Body of pancreas (tissue), 4 donors: ENCODE results near the gene HLA-B. TPM values are rescaled to one million over a fixed set of nuclear protein-coding genes. Genes with fewer than 3 reads are reported as not detected.

ENCODE experiments used
- ATAC-seq: fragments of 150-250 bp; one replicate; pipeline ENCODE4 v1.9.1; 2016
- DNase-seq, 4 donors: peaks; one replicate each; pipeline ENCODE4 v3.0.0-alpha.2; 2019
- H3K27ac ChIP-seq, 4 donors: fragments of 200-600 bp; sonication (generic); 1 replicate in 3 of 4; 2 replicates in 1 of 4; pipeline versions ENCODE4 v1.5.1 to v1.6.1; 2016 to 2019; ENCODE audit warnings: mild to moderate bottlenecking in 1 of 4, mixed read lengths in 1 of 4, moderate library complexity in 1 of 4
- H3K27me3 ChIP-seq, 2 donors: fragments of 200-600 bp; sonication (generic); one replicate each; pipeline ENCODE4 v1.6.0; 2016; ENCODE audit warnings: mild to moderate bottlenecking in 1 of 2
- H3K36me3 ChIP-seq, 2 donors: fragments of 200-600 bp; sonication (generic); replicated peaks in 1 of 2; 2 replicates each; pipeline ENCODE4 v1.5.1; 2016; ENCODE audit warnings: low read depth in 2 of 2; ENCODE audit not compliant: insufficient read depth in 1 of 2
- H3K4me1 ChIP-seq: fragments of 200-600 bp; sonication (generic); one replicate; pipeline ENCODE4 v1.6.0; 2016
- H3K4me3 ChIP-seq, 2 donors: fragments of 200-600 bp; sonication (generic); 1 replicate in 1 of 2; 2 replicates in 1 of 2; pipeline ENCODE4 v1.5.1; 2016 to 2019
- H3K9me3 ChIP-seq, 3 donors: fragments of 200-600 bp; sonication (generic); 1 replicate in 2 of 3; 2 replicates in 1 of 3; pipeline ENCODE4 v1.5.1; 2016
- CTCF ChIP-seq, 7 experiments: fragments of 450-650 bp in 4 of 7; fragments of 200-600 bp in 3 of 7; sonication (generic) in 3 of 7; IDR thresholded peaks; one replicate each; pipeline ENCODE4 v1.5.1; 2016 to 2019; ENCODE audit warnings: antibody characterized with exemption in 7 of 7
- POLR2A ChIP-seq, 3 donors: fragments of 450-650 bp; IDR thresholded peaks; one replicate each; pipeline ENCODE4 v1.6.1; 2016; ENCODE audit warnings: antibody characterized with exemption in 3 of 3, mild to moderate bottlenecking in 2 of 3
- WGBS, 2 donors: methylation state at CpG; one replicate each; pipeline ENCODE4 v1.1.5; 2017; 5-methylcytosine and 5-hydroxymethylcytosine counted together
- intact Hi-C: fragments of 100-400 bp; cut with DNase I; formaldehyde crosslinking; loops from one replicate; pipeline ENCODE4 v1.15.1; 2023
- total RNA-seq, 2 donors: library from RNA; depleted of rRNA; stranded (reverse); fragments of >200 nt; gene quantifications; one replicate each; pipeline ENCODE4 v1.1.0, GENCODE V29; 2016

The HLA-B gene
- total RNA-seq, 2 donors from 2014 or later, result 316 to 342 TPM

- DNase-seq (no peak), ATAC-seq (no peak)
- Histone ChIP-seq H3K4me1 (no peaks in the 10 kb centered on the region), H3K36me3 (no peaks in the 10 kb centered on the region), H3K27me3 (no peaks in the 10 kb centered on the region), H3K4me3 (no peak overlapping the region), H3K9me3 (no peaks in the 10 kb centered on the region), H3K27ac (no peak overlapping the region)
- WGBS, 2 donors, result 78% methylated on average over 3 of the region's 3 CpGs; no CpG with 5 or more reads in 1 of the 2 donors
- intact Hi-C loops, result no loop called here
- no peak for TF ChIP-seq CTCF (IDR thresholded peaks at IDR 0.05)
- TF ChIP-seq POLR2A (IDR thresholded peaks at IDR 0.05), result no peak
These were observed 28.1 kb upstream of the HLA-B start for GRCh38 chr6:31385041-31385440.

GRCh38 chr6:31383149-31383548, 26.2 kb upstream of the HLA-B start:
- no peak for ATAC-seq
- Histone ChIP-seq H3K4me1 (no peaks in the 10 kb centered on the region), H3K36me3 (no peaks in the 10 kb centered on the region), H3K27ac (no peak overlapping the region), H3K4me3 (no peak overlapping the region), H3K27me3 (no peaks in the 10 kb centered on the region), H3K9me3 (no peaks in the 10 kb centered on the region)
- TF ChIP-seq POLR2A (IDR thresholded peaks at IDR 0.05) (no peak), CTCF (IDR thresholded peaks at IDR 0.05) (no peak)
- WGBS, 2 donors, result 65 to 69% methylated on average over 5 of the region's 5 CpGs
- intact Hi-C loops, result no loop called here
- DNase-seq, result no peak

GRCh38 chr6:31381666-31382065, 24.7 kb upstream of the HLA-B start:
- TF ChIP-seq POLR2A (IDR thresholded peaks at IDR 0.05) (no peak), CTCF (IDR thresholded peaks at IDR 0.05) (no peak)
- no peak overlapping the region for H3K4me3 ChIP-seq

GRCh38 chr6:31379850-31380249, 22.9 kb upstream of the HLA-B start:
- WGBS, 2 donors, result 40 to 54% methylated on average over 7 to 10 of the region's 10 CpGs
- Histone ChIP-seq H3K9me3 (no peaks in the 10 kb centered on the region), H3K4me1 (no peaks in the 10 kb centered on the region), H3K4me3 (no peak overlapping the region), H3K27me3 (peaks cover 0 to 4% of the 10 kb centered on the region in 2 donors), H3K36me3 (no peaks in the 10 kb centered on the region), H3K27ac (no peak overlapping the region)
- DNase-seq (no peak), ATAC-seq (no peak)
- intact Hi-C loops, result no loop called here
- TF ChIP-seq POLR2A (IDR thresholded peaks at IDR 0.05) (no peak), CTCF (IDR thresholded peaks at IDR 0.05) (no peak)

More at GRCh38 chr6:31381666-31382065, 24.7 kb upstream of the HLA-B start:
- Histone ChIP-seq H3K36me3 (no peaks in the 10 kb centered on the region), H3K4me1 (no peaks in the 10 kb centered on the region), H3K27me3 (peaks cover 0 to 4% of the 10 kb centered on the region in 2 donors), H3K9me3 (no peaks in the 10 kb centered on the region), H3K27ac (no peak overlapping the region)
- WGBS, 2 donors, result 47 to 56% methylated on average over 4 of the region's 4 CpGs
- intact Hi-C loops, result no loop called here
- no peak for DNase-seq
- no peak for ATAC-seq

GRCh38 chr6:31378721-31379103, 21.7 kb upstream of the HLA-B start:
- Histone ChIP-seq H3K4me3 (no peak overlapping the region), H3K4me1 (no peaks in the 10 kb centered on the region), H3K9me3 (no peaks in the 10 kb centered on the region), H3K27ac (no peak overlapping the region), H3K27me3 (peaks cover 0 to 4% of the 10 kb centered on the region in 2 donors), H3K36me3 (no peaks in the 10 kb centered on the region)
- DNase-seq (no peak), ATAC-seq (no peak)
- intact Hi-C loops, result no loop called here
- WGBS, 2 donors, result 61 to 66% methylated on average over 6 of the region's 6 CpGs
- TF ChIP-seq CTCF (IDR thresholded peaks at IDR 0.05) (no peak), POLR2A (IDR thresholded peaks at IDR 0.05) (no peak)
